CD4-positive, CD25-positive, alpha-beta regulatory T cell (primary cell): Measurements from ENCODE around the gene TBC1D28. TPM values are rescaled to one million over a fixed set of nuclear protein-coding genes. Genes with fewer than 3 reads are reported as not detected.
"Not testable (repeated sequence)": the region's sequence is repeated elsewhere in the genome, so short reads cannot be mapped to it uniquely, and the experiment has no call there.

Experiments used
- ATAC-seq, 2 donors: fragments of 150-1000 bp; cut with Tn5 transposase; one replicate each; pipeline ENCODE4 v1.10.0; 2021; ENCODE audit warnings: low read depth in 2 of 2, moderate number of reproducible peaks in 2 of 2, moderate library complexity in 1 of 2
- DNase-seq, 3 donors: peaks; one replicate each; pipeline versions ENCODE4 v3.0.0 to v3.0.0-alpha.2; 2012 to 2022; ENCODE audit warnings: mixed read lengths in 1 of 3
- H3K27ac ChIP-seq: one replicate; pipeline ENCODE4 v1.7.0; 2013; ENCODE audit warnings: mild to moderate bottlenecking, low read length; ENCODE audit not compliant: insufficient read depth, poor library complexity, severe bottlenecking
- H3K27me3 ChIP-seq: one replicate; pipeline ENCODE4 v1.7.0; 2013; ENCODE audit warnings: low read length; ENCODE audit not compliant: control insufficient read depth, insufficient read depth
- H3K36me3 ChIP-seq: one replicate; pipeline ENCODE4 v1.7.0; 2013; ENCODE audit warnings: mild to moderate bottlenecking, low read length, moderate library complexity; ENCODE audit not compliant: control insufficient read depth, insufficient read depth
- H3K4me1 ChIP-seq: 2 replicates; pipeline ENCODE4 v1.7.0; 2013; ENCODE audit warnings: mild to moderate bottlenecking, low read length; ENCODE audit not compliant: insufficient read depth, control insufficient read depth, poor library complexity, severe bottlenecking
- H3K4me3 ChIP-seq: one replicate; pipeline ENCODE4 v1.7.0; 2013; ENCODE audit warnings: low read depth, mild to moderate bottlenecking, low read length, moderate library complexity
- H3K9me3 ChIP-seq, 2 experiments: 1 replicate in 1 of 2; 2 replicates in 1 of 2; pipeline ENCODE4 v1.7.0; 2013; ENCODE audit warnings: low read length in 2 of 2, mild to moderate bottlenecking in 1 of 2, moderate library complexity in 1 of 2; ENCODE audit not compliant: control insufficient read depth in 2 of 2
- H3K27ac Mint-ChIP-seq, 3 donors: one replicate each; pipeline ENCODE4 v1.8.0; 2020 to 2022; ENCODE audit warnings: mild to moderate bottlenecking in 3 of 3, mixed read lengths in 3 of 3, moderate library complexity in 2 of 3
- H3K27me3 Mint-ChIP-seq: one replicate; pipeline ENCODE4 v1.8.0; 2022; ENCODE audit warnings: mild to moderate bottlenecking, mixed read lengths
- H3K36me3 Mint-ChIP-seq: one replicate; pipeline ENCODE4 v1.8.0; 2020; ENCODE audit warnings: mixed read lengths
- H3K4me1 Mint-ChIP-seq, 4 donors: one replicate each; pipeline ENCODE4 v1.8.0; 2020 to 2022; ENCODE audit warnings: mixed read lengths in 4 of 4, mild to moderate bottlenecking in 1 of 4
- H3K4me3 Mint-ChIP-seq, 4 donors: one replicate each; pipeline ENCODE4 v1.8.0; 2020 to 2022; ENCODE audit warnings: mild to moderate bottlenecking in 4 of 4, mixed read lengths in 4 of 4, moderate library complexity in 3 of 4
- H3K9me3 Mint-ChIP-seq, 7 donors: one replicate each; pipeline ENCODE4 v1.8.0; 2020 to 2022; ENCODE audit warnings: mixed read lengths in 7 of 7, mild to moderate bottlenecking in 3 of 7, moderate library complexity in 2 of 7
- polyA plus RNA-seq, 4 donors: library from polyadenylated mRNA; unstranded; fragments of 300-500 nt; fragmentation: Illumina TruSeq; gene quantifications; one replicate each; pipeline ENCODE4 v1.2.3, GENCODE V29; 2021
- total RNA-seq: library from RNA; stranded (reverse); gene quantifications from one replicate; pipeline ENCODE4 v1.2.3, GENCODE V29; 2022

TBC1D28 gene
- total RNA-seq (not detected), polyA plus RNA-seq (not detected)

DNA sequence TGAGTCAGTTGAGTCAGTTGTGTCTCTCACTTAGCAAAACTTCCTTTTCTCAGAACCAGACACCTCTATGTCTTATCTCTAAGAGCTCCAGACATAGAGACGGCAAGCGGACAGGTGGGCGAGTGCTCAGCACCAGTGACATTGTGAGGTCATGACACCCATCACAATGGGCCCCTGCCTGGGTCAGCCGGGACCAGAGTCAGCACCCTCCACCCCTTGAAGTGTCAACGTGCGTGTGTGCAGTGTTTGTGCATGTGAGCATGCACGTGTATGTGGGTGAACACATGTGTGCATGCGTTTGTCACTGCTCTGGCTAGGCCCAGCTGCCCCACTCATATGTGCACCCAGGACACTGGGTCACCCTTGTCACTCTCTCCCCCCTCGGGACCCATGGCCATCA is at the start of gene TBC1D28:
Gene TBC1D28, minus strand, starts transcription at position 101 of the 400 bp plus-strand sequence. CDS start 3,039 bp downstream, outside the sequence.
- not testable (repeated sequence) for H3K36me3 Mint-ChIP-seq, DNase-seq, H3K4me1 Mint-ChIP-seq, ATAC-seq, H3K27ac ChIP-seq, H3K36me3 ChIP-seq, H3K27ac Mint-ChIP-seq, H3K9me3 ChIP-seq, H3K4me1 ChIP-seq, H3K4me3 ChIP-seq, H3K4me3 Mint-ChIP-seq, H3K27me3 ChIP-seq, H3K27me3 Mint-ChIP-seq, H3K9me3 Mint-ChIP-seq

DNA sequence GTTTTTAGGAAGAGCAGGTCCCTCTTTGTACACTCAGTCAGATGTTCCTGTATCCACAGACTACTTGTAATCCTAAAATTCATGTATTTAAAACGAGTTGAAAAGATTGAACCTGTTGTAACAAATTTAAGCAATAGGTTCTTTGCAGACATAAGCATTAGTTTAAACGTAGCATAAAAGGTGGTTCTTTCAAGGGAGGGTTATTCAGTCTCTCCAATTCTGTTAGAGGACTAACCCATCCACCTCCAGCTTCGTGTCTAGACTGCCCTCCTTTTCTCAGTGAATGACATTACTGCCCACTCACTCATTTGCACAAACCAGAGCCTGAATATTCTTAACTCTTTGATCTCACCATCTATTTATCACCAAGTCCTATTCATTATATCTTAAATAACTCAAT is 38.5 kb upstream of the TBC1D28 start:
- H3K9me3 Mint-ChIP-seq, H3K27me3 ChIP-seq, H3K4me1 ChIP-seq, H3K27me3 Mint-ChIP-seq, ATAC-seq, H3K27ac ChIP-seq, H3K36me3 Mint-ChIP-seq, H3K9me3 ChIP-seq, H3K36me3 ChIP-seq: not testable (repeated sequence)
- H3K4me3 ChIP-seq: peak overlapping the region; percentile 69
- Mint-ChIP-seq H3K27ac (peak overlapping the region; percentile 76 to 92 (median 88)), H3K4me1 (peaks cover 6 to 24% (median 14%) of the 10 kb centered on the region in 4 donors), H3K4me3 (peak overlapping the region; percentile 89 to 93 (median 92))
- DNase-seq: peak in 1 of 3 donors; percentile 14

DNA sequence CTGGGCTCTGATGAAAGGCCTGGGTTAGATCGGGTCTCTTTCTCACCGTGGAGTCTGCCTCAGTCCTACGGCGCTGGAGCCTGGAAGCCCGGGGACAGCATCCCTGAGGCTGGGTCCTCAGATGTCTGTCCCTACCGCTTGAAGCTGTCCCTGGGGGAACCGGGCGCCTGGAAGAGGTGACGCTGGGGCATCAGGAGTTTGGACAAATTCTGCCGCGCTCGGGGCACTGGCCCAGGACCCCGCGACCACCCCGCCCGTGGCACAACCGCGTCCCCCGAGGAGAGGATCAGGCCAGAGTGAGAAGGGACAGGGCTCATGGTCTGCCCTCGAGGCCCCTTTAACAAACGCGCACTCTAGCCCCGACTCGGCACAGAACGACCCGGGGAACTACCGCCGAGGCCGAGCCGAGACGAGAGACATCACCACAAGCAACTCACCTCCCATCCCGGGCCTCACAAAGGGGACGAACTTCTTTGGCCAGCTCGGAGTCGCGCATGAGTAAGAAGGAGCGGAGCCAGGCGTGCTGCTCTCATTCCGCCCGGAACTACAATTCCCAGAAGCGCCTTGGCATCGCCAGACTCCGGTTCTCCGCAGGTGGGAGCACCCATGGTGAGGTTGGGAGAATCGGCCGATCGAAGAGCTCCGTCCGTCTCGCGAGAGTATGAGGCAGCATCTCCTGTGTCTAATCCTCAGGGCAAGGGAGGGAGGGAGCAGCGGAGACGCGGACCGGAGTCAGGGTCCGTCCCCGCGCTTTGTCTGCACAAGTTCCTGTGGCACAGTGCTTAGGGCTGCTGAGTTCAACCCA is 37.8 kb upstream of the TBC1D28 start, which contains the start of gene FOXO3B:
Gene FOXO3B, minus strand, starts transcription at position 548 of the 805 bp plus-strand sequence. CDS start 663 bp downstream, outside the sequence.
- H3K4me1 Mint-ChIP-seq: peaks cover 6 to 25% (median 14%) of the 10 kb centered on the region in 4 donors

DNA sequence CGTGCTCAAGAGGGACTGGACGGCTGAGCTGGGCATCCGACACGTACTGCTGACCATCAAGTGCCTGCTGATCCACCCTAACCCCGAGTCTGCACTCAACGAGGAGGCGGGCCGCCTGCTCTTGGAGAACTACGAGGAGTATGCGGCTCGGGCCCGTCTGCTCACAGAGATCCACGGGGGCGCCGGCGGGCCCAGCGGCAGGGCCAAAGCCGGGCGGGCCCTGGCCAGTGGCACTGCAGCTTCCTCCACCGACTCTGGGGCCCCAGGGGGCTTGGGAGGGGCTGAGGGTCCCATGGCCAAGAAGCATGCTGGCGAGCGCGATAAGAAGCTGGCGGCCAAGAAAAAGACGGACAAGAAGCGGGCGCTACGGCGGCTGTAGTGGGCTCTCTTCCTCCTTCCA is 33.2 kb upstream of the TBC1D28 start:
- not testable (repeated sequence) for H3K27ac ChIP-seq, H3K27me3 ChIP-seq, H3K4me1 ChIP-seq, H3K27me3 Mint-ChIP-seq, H3K36me3 ChIP-seq, ATAC-seq, H3K27ac Mint-ChIP-seq, DNase-seq, H3K4me3 Mint-ChIP-seq, H3K4me3 ChIP-seq, H3K9me3 Mint-ChIP-seq, H3K9me3 ChIP-seq
- Mint-ChIP-seq H3K4me1 (peaks cover 6 to 22% (median 10%) of the 10 kb centered on the region in 4 donors), H3K36me3 (peaks cover 24% of the 10 kb centered on the region)

More for the DNA sequence above, 37.8 kb upstream of the TBC1D28 start, which contains the start of gene FOXO3B:
- Mint-ChIP-seq H3K27ac (peak within 1 kb of the TSS; percentile 76 to 92 (median 88)), H3K4me3 (peak within 1 kb of the TSS; percentile 89 to 93 (median 92))
- Histone ChIP-seq H3K4me3 (peak within 1 kb of the TSS; percentile 69), H3K27ac (peak within 1 kb of the TSS; percentile 66)
- H3K9me3 ChIP-seq, H3K27me3 Mint-ChIP-seq, H3K27me3 ChIP-seq, H3K36me3 ChIP-seq, H3K4me1 ChIP-seq, H3K9me3 Mint-ChIP-seq, H3K36me3 Mint-ChIP-seq: not testable (repeated sequence)
- ATAC-seq (peak; percentile 71 to 88), DNase-seq (peak; percentile 61 to 93 (median 78))

GRCh38 chr17:18676928-18677327 is 32.7 kb upstream of the TBC1D28 start:
- H3K36me3 Mint-ChIP-seq: peaks cover 24% of the 10 kb centered on the region

DNA sequence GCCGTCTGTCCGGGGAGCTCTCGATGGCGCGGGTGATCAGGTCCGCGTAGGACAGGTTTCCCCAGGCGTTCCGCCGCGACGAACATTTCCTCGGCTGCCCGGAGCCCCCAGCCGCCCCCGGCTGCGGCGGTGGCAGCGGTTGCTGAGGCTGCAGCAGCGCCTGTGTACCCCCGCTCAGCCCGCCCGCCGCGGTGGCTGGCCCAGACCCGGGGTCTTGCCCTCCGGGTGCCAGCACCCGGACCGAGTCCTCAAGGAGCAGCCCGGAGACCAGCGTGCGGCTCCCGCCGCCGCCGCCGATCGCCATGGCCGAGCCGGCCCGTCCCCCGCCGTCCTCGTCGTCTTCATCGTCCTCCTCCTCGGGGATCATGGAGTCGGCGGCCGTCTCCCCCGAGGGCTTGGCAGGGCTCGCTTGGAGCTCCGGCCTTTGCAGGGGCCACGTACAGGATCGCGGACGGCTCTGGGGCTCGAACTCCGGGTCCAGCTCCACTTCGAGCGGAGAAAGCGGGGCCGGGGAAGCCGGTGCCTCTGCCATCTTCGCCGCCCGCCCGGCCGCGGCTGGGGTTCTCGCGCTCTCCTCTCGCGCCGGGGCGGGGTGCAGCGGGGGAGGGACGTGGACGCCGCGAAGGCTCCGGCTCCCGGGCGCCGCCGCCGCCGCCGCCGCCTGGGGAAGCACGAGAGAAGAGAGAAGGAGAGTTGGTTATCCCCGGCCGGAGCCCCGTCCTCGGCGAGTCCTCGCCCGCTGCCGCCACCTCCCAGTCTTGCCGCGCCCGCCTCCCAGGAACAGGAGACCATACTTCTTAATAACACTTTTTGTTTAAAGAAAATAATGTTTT is 28.4 kb upstream of the TBC1D28 start:
- H3K27me3 ChIP-seq, DNase-seq, H3K4me3 ChIP-seq, H3K27ac ChIP-seq, H3K4me3 Mint-ChIP-seq, H3K4me1 ChIP-seq, ATAC-seq, H3K4me1 Mint-ChIP-seq, H3K27ac Mint-ChIP-seq, H3K36me3 ChIP-seq, H3K27me3 Mint-ChIP-seq: not testable (repeated sequence)
- peaks cover 35% of the 10 kb centered on the region for H3K36me3 Mint-ChIP-seq
- peaks cover 0 to 18% (median 5%) of the 10 kb centered on the region in 7 donors for H3K9me3 Mint-ChIP-seq
- peaks cover 8 to 12% of the 10 kb centered on the region in 2 experiments for H3K9me3 ChIP-seq

More at GRCh38 chr17:18676928-18677327, 32.7 kb upstream of the TBC1D28 start:
- H3K9me3 ChIP-seq, H3K27me3 Mint-ChIP-seq, H3K4me3 ChIP-seq, H3K27ac ChIP-seq, H3K27ac Mint-ChIP-seq, ATAC-seq, H3K9me3 Mint-ChIP-seq, H3K4me3 Mint-ChIP-seq, H3K36me3 ChIP-seq, H3K27me3 ChIP-seq, DNase-seq, H3K4me1 ChIP-seq: not testable (repeated sequence)
- peaks cover 6 to 22% (median 10%) of the 10 kb centered on the region in 4 donors for H3K4me1 Mint-ChIP-seq

GRCh38 chr17:18668625-18669024 is 24.4 kb upstream of the TBC1D28 start:
- H3K27me3 ChIP-seq, H3K4me3 ChIP-seq, H3K4me1 Mint-ChIP-seq, H3K4me1 ChIP-seq, DNase-seq, H3K27me3 Mint-ChIP-seq, H3K4me3 Mint-ChIP-seq, H3K27ac ChIP-seq, H3K36me3 ChIP-seq, ATAC-seq, H3K27ac Mint-ChIP-seq: not testable (repeated sequence)
- H3K36me3 Mint-ChIP-seq: peaks cover 21% of the 10 kb centered on the region
- H3K9me3 Mint-ChIP-seq: peaks cover 0 to 18% (median 5%) of the 10 kb centered on the region in 7 donors
- peaks cover 15 to 21% of the 10 kb centered on the region in 2 experiments for H3K9me3 ChIP-seq
